Psoas muscle (tissue), 8 donors: ENCODE data around the gene STUB1. TPM values are rescaled to one million over a fixed set of nuclear protein-coding genes. Genes with fewer than 3 reads are reported as not detected.

Source experiments
- ATAC-seq, 4 donors: fragments of 200-7000 bp; cut with Tn5 transposase; one replicate each; pipeline ENCODE4 v1.9.1; 2020; ENCODE audit warnings: moderate library complexity in 3 of 4, mild to moderate bottlenecking in 2 of 4
- DNase-seq, 2 donors: peaks; one replicate each; pipeline ENCODE4 v3.0.0-alpha.2; 2020
- H3K27ac ChIP-seq: fragments of 200-600 bp; one replicate; pipeline ENCODE4 v1.8.0; 2022
- H3K27me3 ChIP-seq, 3 donors: fragments of 200-600 bp in 1 of 3; one replicate each; pipeline versions ENCODE4 v1.6.1 to v1.8.0; 2013 to 2022; ENCODE audit warnings: low read length in 2 of 3, mild to moderate bottlenecking in 2 of 3, moderate library complexity in 1 of 3; ENCODE audit not compliant: insufficient read depth in 3 of 3
- H3K36me3 ChIP-seq, 2 donors: fragments of 200-600 bp in 1 of 2; one replicate each; pipeline versions ENCODE4 v1.6.1 to v1.8.0; 2013 to 2022; ENCODE audit warnings: low read depth in 1 of 2, mild to moderate bottlenecking in 1 of 2, moderate library complexity in 1 of 2; ENCODE audit not compliant: insufficient read depth in 1 of 2
- H3K4me1 ChIP-seq: fragments of 200-600 bp; one replicate; pipeline ENCODE4 v1.8.0; 2022
- H3K4me3 ChIP-seq: fragments of 200-600 bp; one replicate; pipeline ENCODE4 v1.8.0; 2022; ENCODE audit warnings: mild to moderate bottlenecking
- H3K9me3 ChIP-seq: fragments of 200-600 bp; one replicate; pipeline ENCODE4 v1.8.0; 2022
- CTCF ChIP-seq: fragments of 200-600 bp; IDR thresholded peaks from one replicate; pipeline ENCODE4 v1.8.0; 2022; ENCODE audit warnings: antibody characterized with exemption
- WGBS, 3 donors: extraction: QIAGEN DNeasy Blood & Tissue Kit; methylation state at CpG; one replicate each; pipeline versions ENCODE4 v1.1.6 to v1.1.7; 2013; 5-methylcytosine and 5-hydroxymethylcytosine counted together
- intact Hi-C, 2 donors: fragments of 100-400 bp; cut with DNase I; formaldehyde crosslinking; loops; one replicate each; pipeline versions ENCODE4 v1.11.0 to v1.14.2; 2022
- polyA plus RNA-seq, 3 donors: library from polyadenylated mRNA; stranded (reverse); fragments of 200-250 nt; gene quantifications; one replicate each; pipeline ENCODE4 v1.2.3, GENCODE V29; 2013
- total RNA-seq, 4 donors: library from RNA; stranded (reverse); fragmentation: NEBNext Ultra II Directional in 2 of 4; extraction: Animal tissue kit (Norgen Biotek cat#: 25700) in 2 of 4; gene quantifications; one replicate each; pipeline versions ENCODE4 v1.2.1 to v1.2.4, GENCODE V29; 2021 to 2023
- donor health status: healthy with polysubstance abuse.
- donor health status: DM: no; HTN: no; CAD: no; lungs with moderate emphysema.
- donor health status: Bipolar disorder and iron deficiency.
- donor health status: healthy.
- donor health status: DM: yes; HTN: yes; CAD: no.
- donor health status: DM: no; HTN: no; CAD: no.
- donor health status: DM: no; HTN: no; CAD: no.
- donor health status: DM: yes; HTN: yes; CAD: no.

Gene STUB1
- total and polyA plus RNA-seq, 7 donors: 108 to 150 (median 127) TPM

- DNase-seq (no peak), ATAC-seq (no peak)
- 23 to 38% (median 27%) methylated on average over 28 to 29 of the region's 29 CpGs for WGBS, 3 donors
- Histone ChIP-seq H3K4me3 (no peak overlapping the region), H3K27me3 (peaks cover 0 to 38% (median 19%) of the 10 kb centered on the region in 3 donors), H3K36me3 (peaks cover 0 to 9% of the 10 kb centered on the region in 2 donors), H3K27ac (no peak overlapping the region), H3K9me3 (no peaks in the 10 kb centered on the region), H3K4me1 (peaks cover 27% of the 10 kb centered on the region)
- intact Hi-C loops: no loop called here
- TF ChIP-seq CTCF: no peak
These were observed 44.2 kb downstream of the STUB1 start for GRCh38 chr16:724188-725040.

- Histone ChIP-seq H3K9me3 (no peaks in the 10 kb centered on the region), H3K4me1 (peaks cover 23% of the 10 kb centered on the region), H3K27ac (no peak overlapping the region), H3K36me3 (peaks cover 0 to 14% of the 10 kb centered on the region in 2 donors), H3K4me3 (no peak overlapping the region), H3K27me3 (peaks cover 0 to 40% (median 19%) of the 10 kb centered on the region in 3 donors)
- intact Hi-C loops: no loop called here
- TF ChIP-seq CTCF: no peak
- ATAC-seq (no peak), DNase-seq (no peak)
- 70 to 77% (median 73%) methylated on average over 7 of the region's 7 CpGs for WGBS, 3 donors
These were observed 44.8 kb downstream of the STUB1 start for GRCh38 chr16:725041-725376.

GRCh38 chr16:725463-726187 lies 45.4 kb downstream of the STUB1 start:
- intact Hi-C loops: no loop called here
- Histone ChIP-seq H3K36me3 (peaks cover 0 to 19% of the 10 kb centered on the region in 2 donors), H3K9me3 (no peaks in the 10 kb centered on the region), H3K27me3 (peaks cover 0 to 40% (median 19%) of the 10 kb centered on the region in 3 donors), H3K27ac (no peak overlapping the region), H3K4me1 (peaks cover 19% of the 10 kb centered on the region), H3K4me3 (no peak overlapping the region)
- 50 to 56% (median 55%) methylated on average over 20 to 23 of the region's 23 CpGs for WGBS, 3 donors
- ATAC-seq (no peak), DNase-seq (no peak)
- no peak for TF ChIP-seq CTCF

GRCh38 chr16:726188-726437 lies 45.9 kb downstream of the STUB1 start:
- Histone ChIP-seq H3K9me3 (no peaks in the 10 kb centered on the region), H3K4me1 (peaks cover 19% of the 10 kb centered on the region), H3K4me3 (no peak overlapping the region), H3K36me3 (peaks cover 0 to 24% of the 10 kb centered on the region in 2 donors), H3K27me3 (peaks cover 0 to 40% (median 19%) of the 10 kb centered on the region in 3 donors), H3K27ac (no peak overlapping the region)
- ATAC-seq: no peak
- intact Hi-C loops: no loop called here
- WGBS, 3 donors: 7 to 14% (median 11%) methylated on average over 7 to 9 of the region's 9 CpGs
- no peak for DNase-seq
- no peak for TF ChIP-seq CTCF
